GM18517 (cell line): ENCODE measurements around the gene DNAJC11.

Source experiments
- ATAC-seq: cut with Tn5 transposase; IDR thresholded peaks from one replicate; pipeline ENCODE4 v1.9.1; 2021; ENCODE audit warnings: mild to moderate bottlenecking, moderate library complexity; ENCODE audit not compliant: unreplicated experiment

DNAJC11 gene

DNA sequence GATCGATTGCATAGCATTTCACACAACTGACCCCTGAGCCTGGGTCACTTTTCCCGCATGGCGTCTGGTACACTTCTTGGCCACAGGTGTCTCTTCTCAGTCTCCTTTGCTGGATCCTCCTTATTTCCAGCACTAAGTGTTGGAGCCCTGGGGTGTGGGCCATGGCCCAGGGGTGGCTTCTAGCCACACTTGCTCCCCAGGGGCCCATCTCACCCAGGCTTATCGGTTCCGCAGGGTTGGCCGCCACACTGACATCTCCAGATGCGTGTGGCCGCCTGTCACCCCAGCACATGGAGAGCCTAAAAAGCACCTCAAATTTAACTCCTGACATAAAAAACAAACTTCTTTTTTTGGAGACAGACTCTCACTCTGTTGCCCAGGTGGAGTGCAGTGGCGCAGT is 74.6 kb downstream of the DNAJC11 start:
- ATAC-seq: no peak

DNA sequence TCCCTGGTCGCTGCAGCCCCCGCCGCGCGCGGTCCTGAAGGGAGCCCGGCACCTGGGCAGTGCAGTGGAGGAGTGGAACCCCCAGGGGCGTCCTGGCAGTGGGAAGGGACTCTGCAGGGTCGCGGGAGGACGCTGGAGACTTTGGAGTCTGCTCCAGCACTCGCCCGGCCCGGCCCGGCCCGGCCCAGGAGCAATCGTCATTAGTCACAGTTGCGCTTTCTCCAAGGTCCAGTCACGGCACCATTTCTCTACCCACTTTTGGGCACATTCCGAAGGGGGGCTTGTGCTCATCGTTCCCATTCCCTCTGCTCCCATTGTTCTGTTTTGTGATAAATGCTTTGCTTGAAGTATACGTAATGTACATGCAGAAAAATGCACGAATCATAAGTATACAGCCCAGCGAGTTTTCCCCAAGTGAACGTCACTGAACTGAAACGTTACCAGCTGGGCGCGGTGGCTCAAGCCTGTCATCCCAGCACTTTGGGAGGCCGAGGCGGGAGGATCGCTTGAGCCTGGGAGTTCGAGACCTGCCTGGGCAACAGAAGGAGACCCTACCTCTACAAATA is 75.9 kb downstream of the DNAJC11 start:
- ATAC-seq: peak; percentile 26

DNA sequence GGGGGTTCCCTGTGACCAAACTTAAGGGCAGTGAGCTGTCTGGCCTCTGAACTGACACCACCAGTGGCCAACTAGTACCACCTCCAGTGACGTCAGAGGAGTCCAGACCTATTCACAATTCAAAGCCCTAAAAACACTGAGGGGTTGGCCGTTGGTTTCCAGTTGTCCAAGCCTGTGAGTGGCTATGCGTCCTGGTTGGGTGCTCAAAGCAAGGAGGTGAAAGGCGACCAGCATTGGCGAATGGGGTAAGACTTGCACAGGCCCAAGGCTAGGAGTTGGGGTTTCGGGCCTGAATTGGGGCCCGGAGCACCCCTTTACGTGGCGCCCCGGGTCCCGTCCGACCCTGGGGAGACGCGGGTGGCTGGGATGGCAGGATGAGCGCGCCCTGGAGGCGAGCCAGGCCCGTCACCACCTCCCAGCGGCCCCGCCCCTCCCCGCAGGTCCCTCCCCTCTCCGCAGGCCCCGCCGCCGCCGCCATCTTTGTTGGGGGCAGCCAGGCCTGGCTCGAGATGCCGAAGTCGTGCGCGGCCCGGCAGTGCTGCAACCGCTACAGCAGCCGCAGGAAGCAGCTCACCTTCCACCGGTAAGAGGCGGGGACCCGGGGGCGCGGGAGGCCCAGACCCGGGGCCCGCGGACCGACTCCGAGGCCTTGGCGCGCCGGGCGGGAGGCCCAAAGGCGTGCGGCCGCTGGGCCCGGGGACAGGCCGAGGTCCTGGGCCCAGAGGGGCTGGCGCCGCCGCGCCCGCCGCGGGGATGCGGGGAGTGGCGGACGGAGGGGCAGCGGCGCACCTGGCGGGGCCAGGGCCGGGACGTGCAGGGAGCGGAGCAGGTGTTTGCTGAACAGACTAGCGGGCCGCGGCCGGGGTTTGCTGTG is 76.7 kb downstream of the DNAJC11 start, which contains the start of gene THAP3:
TSS of gene THAP3 (plus strand) at position 159 of the 874 bp plus-strand sequence. CDS start at position 510, 351 bp downstream.
- ATAC-seq: peak; percentile 69

DNA sequence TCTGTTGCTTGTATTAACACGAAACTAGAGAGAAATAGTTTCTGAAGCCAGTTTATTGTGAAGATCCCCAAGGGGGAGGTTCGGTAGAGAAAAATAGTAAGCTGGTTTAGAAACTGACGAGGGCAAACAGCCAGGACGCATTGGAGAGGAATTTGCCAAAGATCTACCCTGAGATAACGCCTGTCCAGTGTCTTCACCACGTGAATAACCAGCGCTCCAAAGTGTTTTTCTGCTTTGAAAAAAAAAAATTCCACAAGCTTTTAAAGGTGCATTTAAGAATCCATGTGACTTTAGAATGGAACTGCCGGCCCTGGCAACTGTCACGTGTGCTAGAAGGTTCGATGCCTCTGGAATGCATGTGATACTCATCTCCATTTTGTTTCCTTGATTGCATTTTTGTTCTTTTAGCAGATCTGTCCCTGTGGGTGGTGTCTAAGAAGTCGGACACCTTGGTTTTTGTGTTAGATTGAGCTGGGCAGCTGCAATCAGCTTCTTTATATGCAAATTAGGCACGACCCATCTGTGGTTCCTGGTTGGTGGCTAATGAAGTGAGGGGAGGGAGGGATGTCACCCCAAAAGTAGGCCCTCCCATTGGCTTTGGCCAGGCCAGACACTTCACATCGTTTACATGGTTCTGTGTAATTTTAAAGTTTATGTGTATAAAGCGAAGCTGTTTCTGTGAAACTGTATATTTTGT is 78.2 kb downstream of the DNAJC11 start:
- no peak for ATAC-seq

DNA sequence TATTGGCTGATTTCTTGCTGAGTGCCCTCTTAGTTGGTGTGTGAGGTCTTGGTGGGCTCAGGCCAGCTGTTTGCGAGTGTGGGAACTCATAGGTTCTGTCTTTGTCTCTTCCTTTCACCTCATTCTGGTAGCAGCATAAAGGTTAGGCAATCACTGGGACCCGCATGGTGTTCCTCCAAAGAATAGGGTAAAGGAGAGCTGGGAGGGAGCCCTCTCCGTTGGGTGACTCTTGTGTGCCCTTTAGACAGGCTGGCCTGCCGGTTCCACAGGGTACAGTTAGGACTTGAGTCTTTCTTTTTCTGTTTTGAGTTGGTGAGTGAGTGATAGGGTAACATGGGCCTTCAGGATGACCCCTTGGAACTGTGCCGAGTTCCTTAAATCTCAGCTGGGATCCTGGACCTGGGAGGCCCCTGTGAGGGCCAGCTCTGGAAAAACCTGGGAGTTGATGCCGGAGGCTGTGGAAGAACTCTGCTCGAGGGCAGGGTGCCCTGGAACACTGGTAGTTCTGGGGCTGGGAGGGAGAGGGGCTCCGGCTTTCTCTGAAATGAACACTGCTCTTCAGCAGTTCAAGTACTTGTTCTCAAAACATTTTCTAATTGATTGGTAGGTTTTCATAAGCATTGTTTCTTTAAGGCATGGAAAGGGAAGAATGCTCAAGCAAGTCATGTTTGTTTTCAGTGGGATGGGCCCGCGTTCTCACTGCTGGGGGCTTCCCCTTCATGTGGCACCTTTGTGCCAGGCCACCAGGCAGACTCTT is 79.0 kb downstream of the DNAJC11 start:
- no peak for ATAC-seq

DNA sequence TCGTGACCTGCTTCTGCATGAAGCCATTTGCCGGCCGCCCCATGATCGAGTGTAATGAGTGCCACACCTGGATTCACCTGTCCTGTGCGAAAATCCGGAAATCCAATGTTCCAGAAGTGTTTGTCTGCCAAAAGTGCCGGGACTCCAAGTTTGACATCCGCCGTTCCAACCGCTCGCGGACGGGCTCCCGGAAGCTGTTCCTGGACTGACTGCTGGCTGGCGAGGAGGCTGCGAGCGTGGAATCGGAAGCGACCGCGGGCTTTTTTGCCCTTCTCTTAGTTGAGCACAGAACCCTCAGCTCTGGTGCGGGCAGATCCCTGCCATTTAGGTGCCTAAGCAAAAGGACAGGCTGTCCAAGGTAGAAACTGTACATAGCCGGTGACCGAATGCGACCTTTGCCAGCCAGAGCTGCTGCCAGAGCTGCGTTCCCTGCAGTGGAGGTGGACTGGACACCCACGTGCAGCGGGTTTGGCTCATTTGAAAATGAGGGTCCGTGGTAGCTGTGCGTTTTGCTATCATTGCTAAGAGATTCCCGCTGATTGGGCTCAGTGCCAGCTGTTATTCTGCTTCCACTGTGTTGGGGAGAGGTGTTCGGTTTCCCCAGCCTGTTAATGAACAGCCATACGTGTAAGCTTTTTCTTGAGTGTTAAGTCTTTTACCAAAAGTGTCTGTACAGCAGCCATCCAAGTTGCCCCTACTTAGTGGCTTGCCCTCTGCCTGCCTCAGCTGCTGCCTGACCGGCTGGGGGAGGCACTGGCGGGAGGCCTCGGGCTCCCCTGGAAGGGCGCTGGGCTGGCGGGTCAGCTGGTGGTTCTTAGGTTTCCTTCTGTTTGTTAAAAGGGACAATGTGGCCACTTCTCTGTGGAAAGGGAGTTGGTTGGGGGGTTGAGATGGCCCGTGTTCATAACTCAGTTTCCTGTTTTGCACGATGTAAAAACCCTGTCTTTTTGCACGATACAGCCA is 79.9 kb downstream of the DNAJC11 start:
- ATAC-seq: no peak

DNA sequence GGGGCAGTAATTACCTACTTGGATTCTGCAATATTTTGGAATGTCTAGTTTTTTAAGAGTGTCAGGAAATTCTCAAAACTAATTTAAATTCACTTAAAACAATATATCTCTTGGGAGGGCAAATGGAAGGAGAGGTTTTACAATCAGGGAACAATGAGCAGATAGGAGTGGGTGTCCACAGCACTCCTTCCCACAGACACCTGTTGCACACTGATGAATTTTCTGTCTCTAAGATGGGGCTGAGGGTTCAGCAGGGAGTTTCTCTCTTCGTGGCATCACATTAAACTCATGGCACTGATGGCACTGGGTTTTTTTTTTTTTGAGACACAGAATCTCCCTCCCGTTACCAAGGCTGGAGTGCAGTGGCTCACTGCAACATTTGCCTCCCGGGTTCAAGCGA is 82.6 kb downstream of the DNAJC11 start:
- no peak for ATAC-seq

DNA sequence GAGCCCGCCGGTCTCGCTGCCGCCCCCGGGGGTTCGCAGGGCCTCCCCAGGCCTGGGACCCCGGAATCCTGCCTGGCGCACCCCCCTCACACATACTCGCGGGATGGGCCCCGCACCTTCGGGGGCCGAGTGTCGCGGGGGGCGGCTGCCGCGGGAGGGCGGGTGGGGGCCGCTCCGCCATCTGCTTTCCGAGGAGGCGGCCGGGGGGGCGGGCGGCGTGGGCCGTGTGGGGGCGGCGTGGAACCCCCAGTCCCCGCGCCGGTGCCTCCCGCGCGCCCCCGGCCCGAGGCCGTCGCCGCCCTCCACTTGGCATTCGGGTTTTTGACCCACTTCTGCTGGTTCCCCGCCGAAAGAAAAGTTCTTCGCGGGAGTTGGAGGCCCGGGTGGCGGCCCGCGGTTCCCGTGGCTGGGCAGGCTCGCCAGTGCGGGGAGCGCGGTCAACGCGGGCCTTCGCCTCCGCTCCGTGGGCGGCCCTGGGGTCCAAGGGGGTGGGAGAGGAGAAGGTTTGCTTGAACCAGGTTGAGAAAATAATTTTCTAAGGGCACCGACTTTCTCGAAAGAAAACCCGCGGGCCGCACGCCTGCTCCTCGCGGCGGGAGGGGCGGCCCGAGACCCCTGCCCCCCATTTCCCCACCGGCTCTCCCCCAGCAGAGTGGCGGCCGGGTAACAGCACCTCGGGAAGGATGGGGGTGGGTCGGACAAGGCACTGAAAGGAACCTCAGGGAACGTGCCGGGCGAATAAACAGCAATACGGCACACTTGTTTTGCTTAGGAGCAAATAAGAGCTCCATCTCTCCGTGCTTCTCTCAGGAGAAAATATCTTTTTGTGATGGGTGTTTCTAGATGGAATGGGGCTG is 86.5 kb downstream of the DNAJC11 start:
- ATAC-seq: no peak

DNA sequence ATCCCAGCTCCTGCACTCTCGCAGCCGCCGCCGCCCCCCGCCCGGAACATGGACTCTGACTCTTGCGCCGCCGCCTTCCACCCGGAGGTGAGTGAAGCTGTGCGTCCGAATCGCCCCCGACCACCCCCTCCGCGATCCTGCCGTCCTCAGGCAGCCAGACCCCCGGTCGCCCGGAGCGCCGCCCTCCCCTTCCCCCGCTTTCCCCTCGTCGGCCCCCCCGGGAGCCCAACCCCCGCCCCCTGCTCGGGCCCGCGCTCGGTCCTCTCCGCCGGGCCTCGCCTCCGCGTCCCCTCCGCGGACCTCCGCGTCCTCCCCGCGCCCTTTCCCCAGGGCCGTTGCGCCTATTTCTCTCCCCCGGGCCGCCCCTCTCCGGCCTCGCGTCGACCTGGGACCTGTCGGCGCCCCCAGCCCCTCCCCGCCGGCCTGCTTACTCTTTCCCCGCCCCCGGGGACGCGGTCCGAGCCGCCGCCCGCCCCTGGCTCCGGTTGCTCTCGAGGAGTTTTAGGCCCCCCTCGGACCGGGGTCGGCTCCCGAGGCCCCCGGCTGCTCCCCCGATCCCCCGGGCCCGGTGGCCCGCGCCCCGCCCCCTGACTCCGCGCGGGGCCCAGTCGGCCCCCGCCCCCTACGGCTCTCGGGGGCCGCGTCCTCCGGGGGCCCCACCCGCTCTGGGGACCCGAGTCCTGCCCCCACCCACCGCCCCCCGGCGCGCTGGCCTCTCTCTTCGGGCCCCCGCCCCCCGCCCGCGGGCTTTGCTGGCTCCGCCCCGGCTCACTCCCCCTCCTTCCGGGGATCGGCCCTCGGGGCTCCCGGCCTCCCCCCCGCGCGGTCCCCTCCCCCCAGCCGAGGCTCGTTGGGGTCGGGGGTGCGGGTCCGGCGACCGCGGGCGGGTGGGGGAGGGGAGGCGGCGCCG is 87.3 kb downstream of the DNAJC11 start:
- no peak for ATAC-seq

DNA sequence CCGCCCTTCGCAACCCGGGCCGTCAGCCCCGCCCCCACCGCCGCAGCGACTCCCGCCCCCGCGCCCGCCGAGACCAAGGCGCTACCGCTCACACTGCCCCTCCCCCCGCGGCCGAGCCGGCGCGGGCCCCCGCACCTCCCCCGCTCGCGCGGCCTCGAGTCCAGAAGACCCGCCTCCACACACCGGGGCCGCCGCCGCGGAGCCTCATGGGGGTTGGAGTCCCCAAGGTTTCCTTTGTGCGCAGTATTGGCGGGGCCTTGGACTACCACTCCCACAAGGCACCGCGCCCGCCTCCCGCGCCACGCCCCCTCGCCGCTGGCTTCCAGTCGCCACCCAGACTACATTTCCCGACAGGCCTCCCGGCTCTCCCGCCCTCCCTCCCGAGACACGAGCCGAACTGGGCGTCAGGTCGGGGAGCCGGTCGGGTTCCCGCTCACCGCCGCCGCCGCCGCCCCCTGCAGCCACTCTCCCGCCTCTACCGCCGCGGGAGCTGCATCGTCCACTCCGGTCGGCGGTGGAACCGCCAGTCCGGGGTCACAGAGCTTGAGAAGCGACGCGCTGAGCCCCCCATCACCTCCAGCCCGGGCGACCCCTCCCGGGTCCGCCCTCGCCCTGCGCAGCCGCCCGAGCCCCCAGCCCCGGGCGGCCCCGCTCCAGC is 88.1 kb downstream of the DNAJC11 start, which contains the start of gene PHF13:
TSS of gene PHF13 (plus strand) at position 371 of the 658 bp plus-strand sequence. CDS start 336 bp downstream, outside the sequence.
- peak; percentile 90 for ATAC-seq

DNA sequence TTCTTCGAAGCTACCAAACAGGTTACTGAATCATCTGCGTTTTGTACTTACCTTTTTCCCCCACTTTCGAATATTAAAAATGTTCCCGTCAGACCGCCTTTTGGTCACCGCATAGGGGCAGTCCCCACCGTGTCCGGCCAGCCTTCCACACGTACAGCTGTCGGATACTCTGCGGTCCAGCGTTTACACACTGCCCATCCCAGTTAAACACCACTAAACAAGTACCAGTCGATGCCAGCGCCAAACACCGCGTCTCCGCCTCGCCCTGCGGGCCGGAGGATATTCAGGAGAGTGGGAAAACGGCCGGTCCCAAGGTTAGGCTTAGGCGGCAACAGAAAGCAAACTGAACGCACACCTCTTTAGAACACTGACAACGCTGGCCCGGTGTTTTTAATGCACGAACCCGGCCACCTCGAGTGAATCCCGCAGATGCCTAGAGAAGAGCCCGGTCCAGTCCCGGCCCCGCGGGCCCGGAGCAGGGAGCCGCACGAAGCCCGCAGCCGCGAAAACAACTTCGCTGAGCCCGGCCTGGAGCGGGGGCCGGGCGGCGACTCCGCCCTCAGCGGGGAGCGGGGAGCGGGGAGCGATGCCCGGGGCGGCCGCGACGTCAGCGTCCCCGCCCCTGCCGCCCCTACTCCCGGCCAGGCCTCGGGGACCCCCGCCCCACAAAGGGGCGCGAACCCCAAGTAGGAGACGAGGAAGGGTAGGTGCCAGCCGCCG is 88.8 kb downstream of the DNAJC11 start:
- ATAC-seq: peak; percentile 3

DNA sequence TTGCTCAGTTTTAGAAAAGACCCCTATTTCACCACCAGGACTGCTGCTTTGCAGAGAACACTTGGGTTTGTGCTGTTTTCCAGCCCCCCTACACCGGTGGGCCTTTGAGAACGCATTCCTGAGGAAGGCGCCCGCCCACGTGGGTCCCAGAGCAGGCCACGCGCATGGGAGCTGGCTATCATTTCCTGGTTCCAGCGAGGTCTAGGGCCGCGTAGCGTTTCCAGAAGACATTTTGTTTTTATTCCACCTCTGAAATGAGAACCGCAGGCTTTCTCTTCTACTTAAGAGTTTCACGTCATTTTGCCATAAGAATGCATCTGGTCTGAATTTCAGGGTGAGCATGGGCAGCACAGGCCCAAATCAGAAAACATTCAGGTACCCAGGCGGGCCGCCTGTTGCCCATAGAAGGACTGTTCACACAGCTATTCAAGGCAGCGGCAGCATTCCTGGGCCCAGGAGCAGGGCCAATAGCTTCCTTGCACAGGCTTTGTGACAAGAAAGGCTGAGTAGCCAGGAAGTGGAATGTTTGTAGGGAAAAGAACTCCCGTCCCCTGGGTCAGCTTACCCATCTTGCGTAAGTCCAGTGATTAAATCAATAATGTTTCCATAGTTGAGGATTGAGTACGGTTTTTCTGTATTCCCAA is 97.6 kb downstream of the DNAJC11 start:
- no peak for ATAC-seq

DNA sequence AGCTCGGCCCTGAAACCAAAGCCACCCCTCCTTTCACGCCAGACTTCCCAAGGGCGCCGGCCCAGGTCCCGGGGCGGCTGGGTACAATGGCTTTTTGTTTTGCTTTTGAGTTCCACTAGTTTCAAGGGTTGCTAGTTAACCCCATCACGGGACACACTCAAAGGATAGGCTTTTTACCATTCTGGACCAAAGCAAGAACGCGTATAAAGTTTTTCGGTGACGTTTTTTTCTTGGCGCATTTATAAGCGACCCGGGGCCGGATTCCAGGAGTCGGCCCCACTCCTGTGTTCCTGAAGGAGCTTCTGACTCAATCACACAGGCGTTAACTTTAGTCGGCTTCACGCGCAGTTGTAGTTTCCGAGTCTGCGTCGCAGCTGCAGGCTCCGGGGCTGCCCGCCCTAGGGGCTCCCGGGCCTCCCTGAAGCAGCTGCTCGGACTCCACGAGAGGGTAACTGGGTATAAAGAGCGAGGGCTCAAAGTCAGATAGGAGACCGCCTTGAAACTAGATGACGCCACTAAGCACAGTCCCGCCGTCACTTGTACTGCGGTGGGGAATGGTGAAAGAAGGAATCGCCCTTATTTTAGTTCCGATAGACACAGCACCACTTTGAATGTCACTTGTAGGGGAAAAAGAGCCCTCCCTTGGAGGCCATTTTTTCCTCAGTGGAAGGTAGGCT is 98.2 kb downstream of the DNAJC11 start:
- ATAC-seq: peak; percentile 37

DNA sequence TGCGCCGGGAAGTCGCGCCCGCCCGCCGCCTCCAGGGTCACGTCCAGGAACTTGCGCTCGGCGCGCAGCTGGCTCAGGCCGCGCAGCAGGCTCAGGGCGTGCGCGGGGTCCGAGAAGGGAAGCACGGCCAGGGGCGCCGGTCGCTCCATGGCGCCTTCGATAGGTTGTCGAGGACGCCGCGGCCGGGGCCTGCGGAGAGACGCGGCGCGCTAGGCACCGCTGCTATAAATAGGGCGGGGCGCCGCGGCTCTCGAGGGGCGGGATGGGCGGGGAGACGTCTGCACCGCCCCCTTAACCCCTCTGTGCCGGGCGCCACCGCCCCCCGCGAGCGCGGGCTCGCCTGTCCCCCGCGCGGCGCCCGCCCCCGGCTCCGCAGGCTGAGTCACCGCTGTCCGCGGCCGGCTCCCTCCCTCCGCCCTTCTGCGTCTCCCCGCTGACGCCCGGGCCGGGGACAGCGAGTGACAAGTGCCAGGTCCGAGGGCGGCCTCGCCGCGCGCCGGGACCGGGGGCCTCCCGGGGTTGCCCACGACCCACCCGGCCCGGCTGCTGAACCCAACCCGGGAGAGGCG is 98.9 kb downstream of the DNAJC11 start, which contains the start of gene KLHL21:
TSS of gene KLHL21 (minus strand) at position 201 of the 569 bp plus-strand sequence. CDS start at position 149, 52 bp downstream.
- peak; percentile 40 for ATAC-seq
